HEK293 (cell line): ENCODE data around the gene PLK3.
A peak's percentile ranks its signal among the peaks of the same experiment; 100 is the strongest.

Experiments used
- CTCF ChIA-PET: fragments of 350-600 bp; formaldehyde crosslinking; extraction: SDS; loops from one replicate; lab custom pipeline; 2021; ENCODE audit warnings: antibody characterized with exemption; lab: Yijun Ruan, JAX
- POLR2A ChIA-PET: fragments of 300-600 bp; formaldehyde crosslinking; extraction: SDS; loops from one replicate; lab custom pipeline; 2020; ENCODE audit warnings: antibody characterized with exemption, inconsistent platforms; lab: Yijun Ruan, JAX
- H3K27ac ChIP-seq: fragments of 200-500 bp; sonication (Bioruptor generic); 2 replicates; pipeline ENCODE4 v1.5.1; 2014; ENCODE audit warnings: low read depth, low read length, control low read depth, inconsistent platforms; ENCODE audit errors: extremely low read depth
- H3K36me3 ChIP-seq, 2 experiments: fragments of 200-500 bp in 1 of 2; sonication (Bioruptor generic) in 1 of 2; 1 replicate in 1 of 2; 2 replicates in 1 of 2; pipeline ENCODE4 v1.5.1; 2014 to 2017; ENCODE audit warnings: inconsistent platforms in 2 of 2, low read length in 2 of 2; ENCODE audit not compliant: control insufficient read depth in 2 of 2, insufficient read depth in 1 of 2
- H3K4me1 ChIP-seq: fragments of 200-500 bp; sonication (Bioruptor generic); 2 replicates; pipeline ENCODE4 v1.5.1; 2014; ENCODE audit warnings: mild to moderate bottlenecking, low read length, inconsistent platforms; ENCODE audit not compliant: control insufficient read depth, insufficient read depth
- H3K4me3 ChIP-seq: 2 replicates; pipeline ENCODE4 v1.5.1; 2011; ENCODE audit warnings: low read depth, mild to moderate bottlenecking, control low read depth, low read length, moderate library complexity
- H3K9me3 ChIP-seq: fragments of 200-500 bp; sonication (Bioruptor generic); 2 replicates; pipeline ENCODE4 v1.5.1; 2014; ENCODE audit warnings: low read depth, low read length, inconsistent platforms; ENCODE audit not compliant: control insufficient read depth, insufficient read depth
- HOXD13 ChIP-seq: sonication (generic); formaldehyde crosslinking; IDR thresholded peaks from 2 replicates; pipeline ENCODE4 v1.8.0; 2022; ENCODE audit warnings: missing genetic modification reagents, borderline replicate concordance
- IKZF3 ChIP-seq: fragments of 450-650 bp; IDR thresholded peaks from 2 replicates; pipeline ENCODE4 v1.5.0; 2018; ENCODE audit warnings: missing biosample characterization, mild to moderate bottlenecking, missing genetic modification characterization, moderate library complexity
- KLF16 ChIP-seq: fragments of 450-650 bp; formaldehyde crosslinking; IDR thresholded peaks from 2 replicates; pipeline ENCODE4 v1.5.1; 2017; ENCODE audit warnings: missing biosample characterization, missing genetic modification characterization
- MZF1 ChIP-seq: fragments of 450-650 bp; formaldehyde crosslinking; IDR thresholded peaks from 2 replicates; pipeline ENCODE4 v1.5.1; 2017; ENCODE audit warnings: missing biosample characterization, missing genetic modification characterization, borderline replicate concordance
- PRDM1 ChIP-seq: fragments of 450-650 bp; formaldehyde crosslinking; IDR thresholded peaks from 2 replicates; pipeline ENCODE4; 2016; ENCODE audit warnings: missing biosample characterization, missing genetic modification characterization
- RBAK ChIP-seq: fragments of 450-650 bp; formaldehyde crosslinking; IDR thresholded peaks from 2 replicates; pipeline ENCODE4 v1.5.1; 2016; ENCODE audit warnings: missing biosample characterization, missing genetic modification characterization
- REPIN1 ChIP-seq: fragments of 450-650 bp; formaldehyde crosslinking; IDR thresholded peaks from 2 replicates; pipeline ENCODE4 v1.5.1; 2017; ENCODE audit warnings: missing biosample characterization, missing genetic modification characterization, low read depth
- SCRT2 ChIP-seq: fragments of 450-650 bp; formaldehyde crosslinking; IDR thresholded peaks from 2 replicates; pipeline ENCODE4 v1.5.1; 2016; ENCODE audit warnings: missing biosample characterization, missing genetic modification characterization
- SP2 ChIP-seq: fragments of 450-650 bp; formaldehyde crosslinking; IDR thresholded peaks from 2 replicates; pipeline ENCODE4 v1.5.1; 2016; ENCODE audit warnings: missing biosample characterization, missing genetic modification characterization
- WT1 ChIP-seq: fragments of 450-650 bp; formaldehyde crosslinking; IDR thresholded peaks from 2 replicates; pipeline ENCODE4 v1.5.1; 2016; ENCODE audit warnings: missing biosample characterization, missing genetic modification characterization
- ZBTB17 ChIP-seq: fragments of 450-650 bp; formaldehyde crosslinking; IDR thresholded peaks from 2 replicates; pipeline ENCODE4 v1.5.1; 2016; ENCODE audit warnings: missing biosample characterization, missing genetic modification characterization
- ZBTB20 ChIP-seq: fragments of 450-650 bp; formaldehyde crosslinking; IDR thresholded peaks from 2 replicates; pipeline ENCODE4 v1.5.1; 2016; ENCODE audit warnings: missing biosample characterization, missing genetic modification characterization
- ZFP69B ChIP-seq: fragments of 450-650 bp; formaldehyde crosslinking; IDR thresholded peaks from 2 replicates; pipeline ENCODE4 v1.5.1; 2016; ENCODE audit warnings: missing biosample characterization, missing genetic modification characterization
- ZNF184 ChIP-seq: fragments of 450-650 bp; IDR thresholded peaks from 2 replicates; pipeline ENCODE4 v1.5.1; 2018; ENCODE audit warnings: missing biosample characterization, mild to moderate bottlenecking, missing genetic modification characterization
- ZNF19 ChIP-seq: fragments of 450-650 bp; formaldehyde crosslinking; IDR thresholded peaks from 2 replicates; pipeline ENCODE4; 2016; ENCODE audit warnings: missing biosample characterization, missing genetic modification characterization, low read depth
- ZNF221 ChIP-seq: fragments of 450-650 bp; formaldehyde crosslinking; IDR thresholded peaks from 2 replicates; pipeline ENCODE4 v1.5.1; 2017; ENCODE audit warnings: missing biosample characterization, missing genetic modification characterization, borderline replicate concordance
- ZNF24 ChIP-seq: fragments of 450-650 bp; formaldehyde crosslinking; IDR thresholded peaks from 2 replicates; pipeline ENCODE4 v1.5.1; 2016; ENCODE audit warnings: missing biosample characterization, missing genetic modification characterization
- ZNF394 ChIP-seq: fragments of 450-650 bp; formaldehyde crosslinking; IDR thresholded peaks from 2 replicates; pipeline ENCODE4 v1.5.1; 2016; ENCODE audit warnings: missing biosample characterization, missing genetic modification characterization, mild to moderate bottlenecking, moderate library complexity, borderline replicate concordance
- ZNF433 ChIP-seq: fragments of 450-650 bp; formaldehyde crosslinking; IDR thresholded peaks from 2 replicates; pipeline ENCODE4 v1.5.1; 2016; ENCODE audit warnings: missing biosample characterization, missing genetic modification characterization, low read depth
- ZNF510 ChIP-seq: fragments of 450-650 bp; formaldehyde crosslinking; IDR thresholded peaks from 2 replicates; pipeline ENCODE4 v1.5.1; 2018; ENCODE audit warnings: mild to moderate bottlenecking, missing genetic modification characterization, missing biosample characterization; ENCODE audit not compliant: insufficient replicate concordance
- ZNF548 ChIP-seq: fragments of 450-650 bp; formaldehyde crosslinking; IDR thresholded peaks from 2 replicates; pipeline ENCODE4 v1.5.1; 2016; ENCODE audit warnings: missing biosample characterization, missing genetic modification characterization
- ZNF558 ChIP-seq: fragments of 450-650 bp; formaldehyde crosslinking; IDR thresholded peaks from 2 replicates; pipeline ENCODE4 v1.5.1; 2016; ENCODE audit warnings: missing biosample characterization, missing genetic modification characterization
- ZNF623 ChIP-seq: fragments of 450-650 bp; formaldehyde crosslinking; IDR thresholded peaks from 2 replicates; pipeline ENCODE4 v1.5.1; 2016; ENCODE audit warnings: missing biosample characterization, missing genetic modification characterization
- ZNF660 ChIP-seq: fragments of 450-650 bp; IDR thresholded peaks from 2 replicates; pipeline ENCODE4 v1.5.1; 2018; ENCODE audit warnings: missing biosample characterization, mild to moderate bottlenecking, missing genetic modification characterization
- ZNF664 ChIP-seq: fragments of 450-650 bp; formaldehyde crosslinking; IDR thresholded peaks from 2 replicates; pipeline ENCODE4 v1.5.1; 2016; ENCODE audit warnings: missing biosample characterization, missing genetic modification characterization
- ZNF704 ChIP-seq: fragments of 450-650 bp; formaldehyde crosslinking; IDR thresholded peaks from 2 replicates; pipeline ENCODE4 v1.5.1; 2016; ENCODE audit warnings: missing biosample characterization, missing genetic modification characterization
- ZNF707 ChIP-seq: fragments of 450-650 bp; formaldehyde crosslinking; IDR thresholded peaks from 2 replicates; pipeline ENCODE4 v1.5.1; 2016; ENCODE audit warnings: missing biosample characterization, missing genetic modification characterization
- ZNF791 ChIP-seq: fragments of 450-650 bp; formaldehyde crosslinking; IDR thresholded peaks from 2 replicates; pipeline ENCODE4 v1.5.1; 2016; ENCODE audit warnings: missing biosample characterization, missing genetic modification characterization
- ZSCAN30 ChIP-seq: fragments of 450-650 bp; IDR thresholded peaks from 2 replicates; pipeline ENCODE4 v1.5.1; 2018; ENCODE audit warnings: missing biosample characterization, mild to moderate bottlenecking, missing genetic modification characterization, moderate library complexity
- ZSCAN4 ChIP-seq: fragments of 450-650 bp; formaldehyde crosslinking; IDR thresholded peaks from 2 replicates; pipeline ENCODE4 v1.5.1; 2017; ENCODE audit warnings: missing biosample characterization, missing genetic modification characterization
- ZXDB ChIP-seq: fragments of 450-650 bp; formaldehyde crosslinking; IDR thresholded peaks from 2 replicates; pipeline ENCODE4 v1.5.1; 2016; ENCODE audit warnings: missing biosample characterization, missing genetic modification characterization
- TF ChIP-seq, protein P1 (sequence below): fragments of 450-650 bp; formaldehyde crosslinking; IDR thresholded peaks from 2 replicates; pipeline ENCODE4; 2016; ENCODE audit warnings: missing biosample characterization, missing genetic modification characterization
- TF ChIP-seq, protein P2 (sequence below): fragments of 450-650 bp; formaldehyde crosslinking; IDR thresholded peaks from 2 replicates; pipeline ENCODE4 v1.5.1; 2016; ENCODE audit warnings: missing biosample characterization, missing genetic modification characterization, borderline replicate concordance

PLK3 gene

DNA sequence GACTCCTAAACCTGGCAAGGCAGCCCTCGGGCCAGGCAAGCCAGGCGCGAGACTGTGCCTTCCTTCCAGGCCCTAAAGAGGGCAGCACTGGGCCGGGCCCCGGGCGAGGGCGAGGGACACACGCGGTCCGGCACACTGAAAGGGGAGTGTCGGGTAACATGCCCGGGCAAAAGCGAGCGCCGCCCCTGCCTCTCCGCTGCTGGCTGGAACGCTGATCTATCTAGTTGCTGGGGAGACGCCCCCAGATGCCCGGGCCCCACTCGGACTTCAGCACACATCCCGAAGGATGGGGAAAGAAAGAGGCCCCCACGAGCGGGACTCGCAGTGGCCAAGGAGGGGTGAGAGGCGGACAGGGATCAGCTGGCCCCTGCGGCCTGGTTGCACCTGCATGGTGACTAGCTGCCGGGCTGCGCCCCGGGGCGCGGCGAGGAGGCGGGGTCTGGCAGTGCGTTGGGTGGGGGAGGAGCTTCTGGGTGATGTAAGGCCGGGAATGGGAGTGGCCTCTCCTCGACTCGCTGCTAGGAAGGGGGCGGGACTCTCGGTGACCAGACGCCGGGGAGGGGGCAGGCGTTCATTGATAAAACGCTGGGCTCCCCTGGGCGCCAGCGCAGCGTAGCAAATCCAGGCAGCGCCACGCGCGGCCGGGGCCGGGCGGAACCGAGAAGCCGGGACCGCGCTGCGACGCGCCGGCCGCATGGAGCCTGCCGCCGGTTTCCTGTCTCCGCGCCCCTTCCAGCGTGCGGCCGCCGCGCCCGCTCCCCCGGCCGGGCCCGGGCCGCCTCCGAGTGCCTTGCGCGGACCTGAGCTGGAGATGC, at the start of gene PLK3:
Gene PLK3 (plus strand): TSS at position 608 of the 815 bp plus-strand sequence. CDS start 87 bp downstream, at position 695.
- Histone ChIP-seq H3K9me3 (no peaks in the 10 kb centered on the region), H3K4me3 (peak within 1 kb of the TSS; percentile 70), H3K4me1 (no peaks in the 10 kb centered on the region), H3K27ac (peak within 1 kb of the TSS; percentile 80), H3K36me3 (peaks cover 0 to 31% of the 10 kb centered on the region in 2 experiments; a peak in 1 of 3 replicates)
- POLR2A ChIA-PET, result interaction anchor here (0.5 to 4.3 kb wide), 23 partner anchors 9 to 1778 kb away, joined by 3 to 62 read pairs (median 5); partner anchors contain the start of genes BTBD19, EIF2B3, HECTD3 and PTCH2
- CTCF ChIA-PET, result interaction anchor here (0.6 to 4.2 kb wide), 14 partner anchors 9 to 500 kb away, joined by 3 to 28 read pairs (median 3); partner anchors contain the start of gene BTBD19
- TF ChIP-seq RBAK (tag by site-specific recombination), result no peak
- no peak for TF ChIP-seq HOXD13 (CRISPR knock-in tag)
- peak; percentile 25; the same call in 1 of the 2 replicates for TF ChIP-seq ZNF623
- no peak for TF ChIP-seq ZNF791 (tag by site-specific recombination)
- TF ChIP-seq ZBTB20 (tag by site-specific recombination), result peak; percentile 99
- peak; percentile 28; the same call in 1 of the 2 replicates for TF ChIP-seq ZSCAN4 (tag by site-specific recombination)
- peak; percentile 99 for TF ChIP-seq ZXDB (tag by site-specific recombination)
- no peak for TF ChIP-seq ZNF558
- TF ChIP-seq, protein P1, sequence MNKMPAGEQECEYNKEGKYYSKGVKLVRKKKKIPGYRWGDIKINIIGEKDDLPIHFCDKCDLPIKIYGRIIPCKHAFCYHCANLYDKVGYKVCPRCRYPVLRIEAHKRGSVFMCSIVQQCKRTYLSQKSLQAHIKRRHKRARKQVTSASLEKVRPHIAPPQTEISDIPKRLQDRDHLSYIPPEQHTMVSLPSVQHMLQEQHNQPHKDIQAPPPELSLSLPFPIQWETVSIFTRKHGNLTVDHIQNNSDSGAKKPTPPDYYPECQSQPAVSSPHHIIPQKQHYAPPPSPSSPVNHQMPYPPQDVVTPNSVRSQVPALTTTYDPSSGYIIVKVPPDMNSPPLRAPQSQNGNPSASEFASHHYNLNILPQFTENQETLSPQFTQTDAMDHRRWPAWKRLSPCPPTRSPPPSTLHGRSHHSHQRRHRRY, result no peak
- peak; percentile 95 for TF ChIP-seq ZFP69B (tag by site-specific recombination)
- no peak for TF ChIP-seq ZNF704 (tag by site-specific recombination)
- TF ChIP-seq ZNF660 (tag by site-specific recombination), result peak; percentile 68
- TF ChIP-seq IKZF3, result peak; percentile 50; the same call in 1 of the 2 replicates
- peak; percentile 30; the same call in 1 of the 2 replicates for TF ChIP-seq ZNF184 (tag by site-specific recombination)
- peak; percentile 81; the same call in 1 of the 2 replicates for TF ChIP-seq ZSCAN30 (tag by site-specific recombination)
- TF ChIP-seq ZNF548, result no peak
- no peak for TF ChIP-seq PRDM1 (tag by site-specific recombination)
- TF ChIP-seq REPIN1 (tag by site-specific recombination), result no peak
- no peak for TF ChIP-seq ZNF664 (tag by site-specific recombination)
- no peak for TF ChIP-seq ZNF433 (tag by site-specific recombination)
- TF ChIP-seq MZF1 (tag by site-specific recombination), result peak; percentile 73
- TF ChIP-seq ZNF510 (tag by site-specific recombination), result no peak
- TF ChIP-seq, protein P2, sequence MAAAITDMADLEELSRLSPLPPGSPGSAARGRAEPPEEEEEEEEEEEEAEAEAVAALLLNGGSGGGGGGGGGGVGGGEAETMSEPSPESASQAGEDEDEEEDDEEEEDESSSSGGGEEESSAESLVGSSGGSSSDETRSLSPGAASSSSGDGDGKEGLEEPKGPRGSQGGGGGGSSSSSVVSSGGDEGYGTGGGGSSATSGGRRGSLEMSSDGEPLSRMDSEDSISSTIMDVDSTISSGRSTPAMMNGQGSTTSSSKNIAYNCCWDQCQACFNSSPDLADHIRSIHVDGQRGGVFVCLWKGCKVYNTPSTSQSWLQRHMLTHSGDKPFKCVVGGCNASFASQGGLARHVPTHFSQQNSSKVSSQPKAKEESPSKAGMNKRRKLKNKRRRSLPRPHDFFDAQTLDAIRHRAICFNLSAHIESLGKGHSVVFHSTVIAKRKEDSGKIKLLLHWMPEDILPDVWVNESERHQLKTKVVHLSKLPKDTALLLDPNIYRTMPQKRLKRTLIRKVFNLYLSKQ (tag by site-specific recombination), result no peak
- peak; percentile 93 for TF ChIP-seq ZBTB17 (tag by site-specific recombination)
- peak; percentile 97 for TF ChIP-seq KLF16 (tag by site-specific recombination)
- TF ChIP-seq ZNF24 (tag by site-specific recombination), result peak; percentile 84
- TF ChIP-seq WT1, result peak; percentile 91
- TF ChIP-seq SCRT2 (tag by site-specific recombination), result no peak; the same call in 1 of the 2 replicates
- TF ChIP-seq ZNF707 (tag by site-specific recombination), result no peak
- peak; percentile 97 for TF ChIP-seq ZNF394 (tag by site-specific recombination)
- no peak; the same call in 1 of the 2 replicates for TF ChIP-seq ZNF221 (tag by site-specific recombination)
- TF ChIP-seq SP2 (tag by site-specific recombination), result peak; percentile 80
- TF ChIP-seq ZNF19 (tag by site-specific recombination), result no peak
